OCI-LY7 (cell line): ENCODE measurements around the gene CDK10.

ENCODE experiments used
- CTCF ChIP-seq: fragments of 200-600 bp; sonication (generic); conservative IDR thresholded peaks from 2 replicates; pipeline ENCODE4 v1.5.1; 2014; ENCODE audit warnings: mild to moderate bottlenecking, antibody characterized with exemption, low read length, moderate library complexity, mixed read lengths
- EZH2phosphoT487 ChIP-seq: fragments of 200-600 bp; sonication (generic); IDR thresholded peaks from 2 replicates; pipeline ENCODE4 v1.6.1; 2018; ENCODE audit warnings: low read depth, borderline replicate concordance, mild to moderate bottlenecking, mixed run types, antibody characterized with exemption, low read length, moderate library complexity, mixed read lengths

- TF ChIP-seq CTCF (no peak), EZH2phosphoT487 (no peak)
Measured at GRCh38 chr16:89686520-89687091, at the start of gene CDK10.
